Suppressor macrophage treated with lipopolysaccharide for 1 hour (primary cell): ENCODE results near the gene SH2D3A.
"Not testable (repeated sequence)": the region's sequence is repeated elsewhere in the genome, so short reads cannot be mapped to it uniquely, and the experiment has no call there.

Experiments
- DNase-seq, 3 donors: peaks; one replicate each; pipeline ENCODE4 v3.0.0-alpha.2; 2020 to 2022

The SH2D3A gene

GRCh38 chr19:6719992-6720368 is 47.3 kb downstream of the SH2D3A start:
- DNase-seq = no peak

GRCh38 chr19:6719540-6719861 is 47.7 kb downstream of the SH2D3A start:
- no peak for DNase-seq

GRCh38 chr19:6718741-6719539 is 48.3 kb downstream of the SH2D3A start:
- peak; percentile 45 to 59 (median 49) for DNase-seq

DNA sequence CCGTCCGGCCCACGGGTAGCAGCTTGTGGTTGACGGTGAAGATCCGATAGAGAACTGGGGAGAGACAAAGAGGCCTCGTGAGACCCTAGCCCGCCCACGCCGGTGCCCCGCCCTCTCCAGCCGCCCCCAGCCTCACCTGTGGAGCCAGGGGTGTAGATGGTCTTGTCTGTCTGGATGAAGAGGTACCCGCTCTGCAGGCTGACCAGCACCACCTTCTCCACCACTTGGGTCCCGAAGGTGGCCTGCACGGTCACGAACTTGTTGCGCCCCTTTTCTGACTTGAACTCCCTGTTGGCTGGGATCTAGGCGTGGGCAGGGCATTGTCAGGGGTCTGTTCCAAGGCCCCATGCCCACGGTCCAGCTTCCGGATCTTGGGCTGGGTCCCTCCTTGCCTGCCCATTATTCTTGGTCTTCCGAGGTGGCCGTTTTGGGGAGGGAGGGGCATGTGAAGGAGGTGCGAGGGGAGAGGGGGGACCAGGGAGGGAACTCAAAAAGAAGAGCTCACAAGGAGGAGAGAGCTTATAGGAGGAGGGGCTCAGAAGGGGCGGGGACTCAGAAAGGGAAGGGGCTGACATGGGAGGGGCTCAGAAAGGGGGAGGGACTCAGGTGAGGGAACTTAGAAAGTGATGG is 49.0 kb downstream of the SH2D3A start:
- DNase-seq = no peak

DNA sequence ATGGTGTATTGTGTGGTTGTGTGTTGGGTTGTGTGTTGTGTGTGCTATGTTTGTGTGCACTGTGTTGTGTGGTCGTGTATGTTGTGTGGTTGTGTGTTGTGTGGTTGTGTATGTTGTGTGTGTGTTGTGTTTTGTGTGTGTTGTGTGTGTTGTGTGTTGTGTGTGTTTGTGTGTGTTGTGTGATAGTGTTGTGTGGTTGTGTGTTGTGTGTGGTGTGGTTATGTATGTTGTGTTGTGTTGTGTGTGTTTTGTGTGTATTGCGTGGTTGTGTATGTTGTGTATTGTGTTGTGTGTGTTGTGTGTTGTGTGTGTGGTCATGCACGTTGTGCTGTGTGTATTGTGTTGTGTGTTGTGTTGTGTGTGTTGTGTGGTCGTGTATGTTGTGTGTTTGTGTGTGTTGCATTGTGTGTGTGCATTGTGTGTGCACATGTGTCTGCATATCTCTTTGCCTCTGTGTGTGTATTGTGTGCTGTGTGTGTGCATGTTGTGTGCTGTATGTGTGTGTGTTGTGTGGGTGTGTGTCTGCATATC is 49.7 kb downstream of the SH2D3A start:
- DNase-seq = no peak

DNA sequence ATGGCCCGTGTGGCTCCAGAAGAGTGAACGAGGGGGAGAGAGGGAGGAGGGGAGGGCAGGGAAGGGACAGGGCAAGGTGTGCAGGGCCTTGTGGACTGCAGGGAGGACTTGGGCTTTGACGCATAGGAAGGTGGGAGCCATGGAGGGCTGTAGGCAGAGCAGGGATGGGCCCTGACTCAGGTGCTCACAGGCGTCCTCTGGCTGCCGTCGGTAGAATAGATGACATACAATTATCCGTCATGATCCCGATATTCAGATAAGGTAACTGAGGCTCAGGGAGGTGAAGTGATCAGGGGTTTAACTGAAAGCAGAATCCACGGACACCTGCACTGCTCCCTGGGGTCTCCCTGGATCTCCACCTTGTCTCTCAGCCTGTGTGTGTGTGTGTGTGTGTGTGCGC is 50.2 kb downstream of the SH2D3A start:
- no peak for DNase-seq

DNA sequence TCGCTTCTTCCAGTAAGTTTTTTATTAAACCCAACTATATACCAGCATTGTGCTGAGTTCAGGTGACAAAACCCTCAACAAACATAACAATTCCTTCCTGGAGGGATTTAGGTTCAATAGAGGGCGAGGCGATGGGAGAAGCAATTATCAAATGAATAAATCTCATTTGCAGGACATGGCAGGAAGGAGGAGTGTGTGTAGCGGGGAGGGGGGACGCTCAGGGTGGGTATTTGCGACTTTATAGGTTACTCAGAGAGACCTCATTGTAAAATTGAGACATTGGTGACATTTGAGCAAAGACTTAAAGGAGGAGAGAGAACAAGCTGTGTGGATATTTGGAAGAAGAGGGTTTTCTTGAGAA is 50.6 kb downstream of the SH2D3A start:
- DNase-seq = no peak

GRCh38 chr19:6714749-6715555 is 52.3 kb downstream of the SH2D3A start:
- no peak for DNase-seq

DNA sequence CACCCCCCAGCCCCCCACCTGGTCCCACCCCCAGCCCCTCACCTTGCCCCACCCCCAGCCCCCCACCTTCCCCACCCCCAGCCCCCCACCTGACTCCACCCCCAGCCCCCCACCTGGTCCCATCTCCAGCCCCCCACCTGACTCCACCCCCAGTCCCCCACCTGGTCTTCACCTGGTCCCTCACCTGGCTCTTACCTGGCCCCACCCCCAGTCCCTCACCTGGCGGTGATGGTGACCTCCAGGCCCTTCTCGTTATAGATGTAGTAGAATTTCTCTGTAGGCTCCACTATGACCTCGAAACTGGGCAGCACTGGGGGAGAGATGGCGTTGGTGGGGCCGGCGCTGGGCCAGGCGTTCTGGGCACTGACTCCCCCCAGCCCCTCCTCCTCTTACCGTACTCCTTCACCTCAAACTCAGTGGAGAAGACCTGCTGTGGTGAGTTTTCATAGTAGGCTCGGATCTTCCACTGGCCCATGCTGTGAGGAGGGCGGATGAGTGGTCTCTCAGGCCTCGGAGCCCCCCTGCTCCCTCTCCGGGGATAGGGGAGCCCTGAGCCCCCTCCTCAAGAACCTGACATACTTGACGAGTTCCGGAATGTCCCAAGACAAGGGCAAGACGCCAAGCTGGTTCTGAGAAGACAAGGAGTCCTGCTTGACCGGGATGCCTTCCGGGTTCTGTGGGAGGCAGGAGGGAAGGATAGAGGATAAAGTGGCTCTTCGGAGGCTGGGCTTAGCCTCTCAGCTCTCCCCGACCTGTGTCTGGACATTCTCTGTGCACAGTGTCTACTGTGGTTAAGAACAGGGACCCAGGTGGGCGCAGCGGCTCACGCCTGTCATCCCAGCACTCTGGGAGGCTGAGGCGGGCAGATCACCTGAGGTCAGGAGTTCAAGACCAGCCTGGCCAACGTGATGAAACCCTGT is 53.2 kb downstream of the SH2D3A start:
- no peak for DNase-seq

- DNase-seq = no peak
These were observed 54.3 kb downstream of the SH2D3A start for GRCh38 chr19:6712692-6713670.

- DNase-seq = no peak
These were observed 55.0 kb downstream of the SH2D3A start for GRCh38 chr19:6712231-6712630.

DNA sequence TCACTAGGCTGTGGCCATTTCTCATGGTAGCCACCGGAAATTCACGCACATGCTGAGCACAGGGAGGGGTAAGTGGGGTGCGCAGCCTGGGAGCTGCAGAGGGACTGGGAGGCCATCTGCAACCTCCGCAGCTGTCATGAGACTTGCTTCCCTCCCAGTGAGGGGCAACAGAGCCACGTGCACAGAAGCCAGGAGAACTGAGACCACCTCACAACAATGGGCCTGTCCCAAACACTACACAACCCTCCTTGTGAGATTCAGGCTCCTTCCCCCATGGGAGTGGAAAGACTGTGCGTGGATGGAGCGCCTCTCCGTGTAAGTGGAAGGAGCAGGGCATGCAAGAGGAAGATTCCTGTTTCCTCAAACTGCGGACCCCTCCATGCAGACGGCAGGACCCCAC is 55.6 kb downstream of the SH2D3A start:
- DNase-seq = no peak

DNA sequence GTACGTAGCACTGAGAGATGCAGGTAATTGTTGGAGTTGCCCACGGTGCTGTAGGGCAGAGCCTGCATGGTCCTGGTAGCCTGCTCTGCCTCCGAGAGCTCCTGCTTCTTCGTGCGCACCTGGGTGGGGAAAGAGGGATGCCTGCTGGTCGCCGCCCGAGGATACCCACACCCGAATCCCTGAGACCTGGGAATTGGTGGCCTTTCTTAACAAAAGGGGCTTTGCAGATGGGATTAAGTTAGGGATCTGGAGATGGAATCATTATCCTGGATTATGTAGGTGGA is 56.2 kb downstream of the SH2D3A start:
- no peak for DNase-seq

DNA sequence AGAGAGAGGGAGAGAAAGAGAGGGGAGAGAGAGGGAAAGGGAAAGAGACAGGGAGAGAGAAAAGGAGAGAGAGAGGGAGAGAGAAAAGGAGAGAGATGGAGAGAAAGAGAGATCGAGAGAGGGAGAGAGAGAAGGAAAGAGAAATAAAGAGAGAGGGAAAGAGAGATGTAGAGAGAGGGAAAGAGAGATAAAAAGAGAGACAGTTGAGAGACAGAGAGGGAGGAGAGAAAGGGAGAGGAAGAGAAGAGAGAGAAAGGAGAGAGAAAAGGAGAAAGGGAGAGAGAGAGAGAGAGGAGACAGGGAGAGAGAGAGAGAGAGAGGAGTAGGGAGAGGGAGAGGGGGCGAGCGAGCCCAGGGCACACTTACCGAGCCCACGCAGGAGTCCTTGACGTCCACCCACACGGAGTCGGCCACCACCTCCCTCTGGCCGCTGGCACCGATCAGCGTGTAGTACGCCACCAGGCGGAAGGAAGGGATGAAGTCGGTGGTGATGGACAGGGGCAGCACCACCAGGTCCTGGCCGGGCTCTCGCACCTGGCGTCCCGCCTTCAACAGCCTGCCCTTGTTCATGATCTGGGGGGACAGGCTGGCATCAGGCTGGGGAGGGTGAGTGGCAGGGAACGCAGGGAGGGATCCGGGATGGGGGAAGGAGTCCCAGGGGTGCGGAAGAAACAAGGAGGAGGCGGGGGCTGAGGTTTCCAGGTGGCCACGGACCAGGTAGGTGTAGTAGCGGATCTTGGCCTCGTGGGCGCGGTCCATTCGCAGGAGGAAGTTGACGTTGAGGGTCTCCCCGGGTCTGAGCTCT is 56.8 kb downstream of the SH2D3A start:
- peak; percentile 46 to 70 (median 59) for DNase-seq

DNA sequence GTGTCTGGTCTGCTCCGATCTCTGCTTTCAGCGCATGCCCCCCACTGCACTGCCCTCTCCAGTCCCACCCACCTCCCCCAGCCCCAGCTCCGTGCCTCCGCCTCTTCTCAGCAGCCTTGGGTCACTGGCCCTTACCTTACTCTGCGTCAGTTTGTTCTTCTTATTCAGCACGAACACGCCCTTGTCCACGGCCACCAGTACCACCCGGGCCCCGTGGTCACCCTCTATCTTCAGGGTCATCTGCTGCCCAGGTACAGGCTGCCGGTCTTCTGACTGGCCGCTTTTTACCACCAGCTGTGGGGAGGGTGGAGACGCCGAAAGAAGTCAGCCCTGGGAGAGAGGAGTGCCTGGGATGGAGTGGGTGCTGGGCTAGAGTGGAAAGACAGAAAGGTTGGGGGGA is 57.7 kb downstream of the SH2D3A start:
- DNase-seq = no peak

- not testable (repeated sequence) for DNase-seq
These were observed 58.3 kb downstream of the SH2D3A start for GRCh38 chr19:6708913-6709312.

- DNase-seq = no peak
These were observed 58.9 kb downstream of the SH2D3A start for GRCh38 chr19:6708346-6708745.

- DNase-seq = no peak
These were observed 59.6 kb downstream of the SH2D3A start for GRCh38 chr19:6707658-6708018.

GRCh38 chr19:6707011-6707657 is 60.1 kb downstream of the SH2D3A start:
- no peak for DNase-seq

- DNase-seq = no peak
These were observed 60.6 kb downstream of the SH2D3A start for GRCh38 chr19:6706633-6706958.
